Hair follicle dermal papilla cell (primary cell): ENCODE results near the gene CDH13. TPM values are rescaled to one million over a fixed set of nuclear protein-coding genes. Genes with fewer than 3 reads are reported as not detected.

Experiments
- small RNA-seq: library from RNA; depleted of rRNA; stranded (forward); fragments of <200 nt; gene quantifications from one replicate; pipeline ENCODE3, GENCODE V24; 2012
- total RNA-seq: library from RNA; depleted of rRNA; stranded (reverse); fragments of >200 nt; gene quantifications from 2 replicates; pipeline ENCODE4 v1.2.3, GENCODE V29; 2012

The CDH13 gene
- 48.8 and 53.1 TPM in 2 replicates for total RNA-seq

DNA sequence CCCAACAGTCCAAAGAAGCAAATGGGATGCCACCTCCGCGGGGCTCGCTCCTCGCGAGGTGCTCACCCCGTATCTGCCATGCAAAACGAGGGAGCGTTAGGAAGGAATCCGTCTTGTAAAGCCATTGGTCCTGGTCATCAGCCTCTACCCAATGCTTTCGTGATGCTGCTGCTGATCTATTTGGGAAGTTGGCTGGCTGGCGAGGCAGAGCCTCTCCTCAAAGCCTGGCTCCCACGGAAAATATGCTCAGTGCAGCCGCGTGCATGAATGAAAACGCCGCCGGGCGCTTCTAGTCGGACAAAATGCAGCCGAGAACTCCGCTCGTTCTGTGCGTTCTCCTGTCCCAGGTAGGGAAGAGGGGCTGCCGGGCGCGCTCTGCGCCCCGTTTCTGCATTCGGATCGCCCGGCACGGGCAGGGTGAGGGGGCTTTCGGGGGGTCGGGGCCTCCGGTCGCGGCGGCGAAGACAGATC, at the start of gene CDH13:
TSS of gene CDH13 (plus strand) at position 179 of the 471 bp plus-strand sequence.

DNA sequence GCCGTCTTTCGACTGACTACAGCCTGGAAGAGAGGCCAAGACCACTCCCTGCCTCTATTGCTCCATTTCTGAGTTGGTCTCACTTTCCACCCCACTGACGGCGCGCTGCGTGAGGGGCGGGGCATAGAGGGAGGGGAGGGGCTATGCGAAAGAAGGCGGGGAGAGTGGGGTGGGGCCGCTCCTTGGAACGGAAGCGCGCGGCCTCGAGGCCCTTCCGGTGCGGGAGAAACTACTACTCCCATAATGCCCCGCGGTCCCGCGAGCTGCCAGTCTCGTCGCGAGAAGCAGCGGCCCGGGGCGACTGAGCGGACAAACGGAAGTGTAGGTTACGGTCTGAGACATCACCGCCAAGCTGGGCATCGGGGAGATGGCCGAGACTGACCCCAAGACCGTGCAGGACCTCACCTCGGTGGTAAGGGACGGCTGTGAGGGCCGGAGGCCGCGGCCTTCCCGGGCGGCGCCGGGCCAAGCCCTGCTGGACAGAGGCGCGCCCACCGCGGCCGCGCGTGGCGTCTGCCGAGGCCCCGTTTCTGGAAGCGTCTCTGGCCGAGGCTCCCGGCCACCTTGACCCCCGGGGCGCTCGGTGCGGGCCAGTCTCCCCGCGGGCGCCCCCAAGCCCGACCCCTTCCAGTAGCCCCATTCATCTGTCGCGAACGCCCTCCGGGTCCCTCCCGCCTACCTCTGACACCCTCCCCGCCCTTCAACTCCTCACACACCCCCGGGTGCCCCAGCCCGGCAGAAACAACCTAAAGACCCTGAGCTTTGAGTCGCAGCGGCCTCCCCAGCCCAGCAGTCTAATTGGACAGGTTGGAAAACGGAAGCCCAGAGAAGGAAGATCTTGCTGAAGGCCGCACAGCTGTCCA, 1181.2 kb downstream of the CDH13 start, which contains the start of gene HSBP1:
TSS of gene HSBP1 (plus strand) at position 269 of the 863 bp plus-strand sequence. CDS start at position 368, 99 bp downstream.

Small RNA genes lying within 50 kb of the gene (small RNA-seq; reads per million reads assigned to genes)
- gene AC099506.2 (not detected), gene MIR3182 (not detected), gene MIR8058 (not detected)
